GM21619 (cell line): ENCODE measurements around the gene RIC1.
"Not testable (repeated sequence)": the region's sequence is repeated elsewhere in the genome, so short reads cannot be mapped to it uniquely, and the experiment has no call there.

Source experiments
- ATAC-seq: cut with Tn5 transposase; IDR thresholded peaks from one replicate; pipeline ENCODE4 v1.9.1; 2021; ENCODE audit not compliant: unreplicated experiment

The RIC1 gene

DNA sequence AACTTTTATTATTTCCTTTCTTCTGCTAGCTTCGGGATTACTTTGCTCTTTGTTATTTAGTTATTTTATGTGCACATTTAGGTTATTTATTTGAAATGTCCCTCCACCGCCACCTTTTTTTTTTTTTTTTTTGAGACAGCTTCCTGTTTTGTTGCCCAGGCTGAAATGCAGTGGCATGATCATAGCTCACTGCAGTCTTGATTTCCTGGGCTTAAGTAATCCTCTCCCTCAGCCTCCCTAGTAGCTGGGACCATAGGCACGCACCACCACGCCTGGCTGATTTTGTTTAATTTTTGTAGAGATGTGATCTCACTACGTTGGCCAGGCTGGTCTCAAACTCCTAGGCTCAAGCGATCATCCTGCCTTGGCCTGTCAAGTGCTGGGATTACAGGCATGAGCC, 38.5 kb downstream of the RIC1 start:
- ATAC-seq: no peak

DNA sequence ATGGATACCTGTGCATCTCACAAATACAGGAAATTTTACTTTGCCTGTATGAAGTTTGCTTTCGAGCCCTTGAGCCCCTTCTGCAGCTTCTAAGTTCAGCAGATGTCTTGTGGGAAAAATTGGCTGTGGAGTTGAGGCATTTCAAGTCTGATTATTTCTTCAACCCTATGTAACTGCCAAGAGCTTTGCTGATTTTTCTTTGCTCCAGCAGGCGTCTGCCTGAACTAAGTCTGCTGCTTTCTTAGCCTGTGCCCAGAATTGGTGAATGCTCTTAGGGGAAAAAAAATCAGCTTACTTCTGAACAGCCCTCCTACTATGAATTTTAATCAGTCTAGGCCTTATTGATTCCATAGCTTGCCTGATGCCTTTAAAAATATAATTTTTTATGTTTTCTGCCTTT, 41.2 kb downstream of the RIC1 start:
- no peak for ATAC-seq

DNA sequence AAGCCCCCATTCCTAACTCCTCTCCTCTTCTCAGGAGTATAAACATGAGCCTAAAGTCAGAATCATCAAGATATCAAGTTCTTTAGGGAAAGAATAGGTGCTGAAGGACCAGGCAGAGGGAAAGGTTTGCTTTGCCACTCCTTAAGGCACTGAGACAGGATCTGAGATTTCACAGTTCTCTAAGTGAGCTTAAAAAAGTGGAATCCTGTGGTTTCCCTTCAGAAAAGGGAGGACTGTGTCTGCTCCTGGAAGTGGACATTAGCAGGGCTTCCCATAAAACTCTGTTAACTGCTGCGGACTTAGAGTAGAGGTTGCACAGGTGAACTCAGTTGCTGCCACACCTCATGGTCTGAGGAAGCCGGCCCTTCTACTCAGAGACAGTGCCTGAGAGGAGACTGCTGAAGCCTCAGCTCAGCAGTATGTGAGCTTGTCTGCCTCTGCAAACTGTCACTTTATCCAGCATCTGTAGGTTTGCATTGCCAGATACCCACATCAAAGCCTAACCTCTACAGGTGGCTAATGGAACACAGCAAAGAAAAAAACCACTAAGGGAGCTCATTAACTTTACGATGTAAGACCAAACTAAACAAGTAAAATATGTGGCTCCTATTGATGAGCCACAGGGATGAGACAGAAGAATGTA, 42.9 kb downstream of the RIC1 start:
- no peak for ATAC-seq

DNA sequence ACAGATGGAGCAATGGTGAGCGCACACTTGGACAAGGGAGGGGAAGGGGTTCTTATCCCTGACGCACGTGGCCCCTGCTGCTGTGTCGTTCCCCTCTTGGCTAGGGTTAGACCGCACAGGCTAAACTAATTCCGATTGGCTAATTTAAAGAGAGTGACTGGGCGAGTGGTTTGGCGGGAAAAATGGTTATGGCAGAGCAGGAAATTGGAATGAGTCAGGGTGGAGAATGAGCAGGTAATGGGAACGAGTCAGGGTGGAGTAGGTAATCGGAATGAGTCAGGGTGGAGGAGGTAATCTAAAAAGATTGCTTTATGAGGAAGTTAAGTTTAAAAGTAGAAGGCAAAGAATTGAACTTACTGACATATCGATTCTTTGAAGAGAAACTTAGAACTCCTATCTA, 46.1 kb downstream of the RIC1 start:
- not testable (repeated sequence) for ATAC-seq

DNA sequence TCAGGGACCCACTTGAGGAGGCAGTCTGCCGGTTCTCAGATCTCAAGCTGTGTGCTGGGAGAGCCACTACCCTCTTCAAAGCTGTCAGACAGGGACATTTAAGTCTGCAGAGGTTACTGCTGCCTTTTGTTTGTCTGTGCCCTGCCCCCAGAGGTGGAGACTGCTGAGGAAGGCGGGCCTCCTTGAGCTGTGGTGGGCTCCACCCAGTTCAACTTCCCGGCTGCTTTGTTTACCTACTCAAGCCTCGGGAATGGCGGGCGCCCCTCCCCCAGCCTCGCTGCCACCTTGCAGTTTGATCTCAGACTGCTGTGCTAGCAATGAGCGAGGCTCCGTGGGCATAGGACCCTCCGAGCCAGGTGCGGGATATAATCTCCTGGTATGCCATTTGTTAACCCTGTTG, 54.7 kb downstream of the RIC1 start:
- not testable (repeated sequence) for ATAC-seq

DNA sequence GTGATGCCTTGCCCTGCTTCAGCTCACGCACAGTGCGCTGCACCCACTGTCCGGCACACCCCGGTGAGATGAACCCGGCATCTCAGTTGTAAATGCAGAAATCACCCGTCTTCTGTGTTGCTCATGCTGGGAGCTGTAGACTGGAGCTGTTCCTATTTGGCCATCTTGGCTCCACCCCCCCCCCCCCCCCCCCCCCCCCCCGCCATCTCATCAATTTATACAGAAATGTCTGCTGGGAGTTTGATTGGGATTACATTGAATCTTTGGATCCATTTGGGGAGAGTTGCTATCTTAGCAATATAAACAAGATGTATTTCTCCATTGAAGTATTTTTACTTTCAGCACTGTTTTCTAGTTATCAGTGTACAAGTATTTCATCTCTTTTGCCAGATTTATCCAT, 55.2 kb downstream of the RIC1 start:
- no peak for ATAC-seq

DNA sequence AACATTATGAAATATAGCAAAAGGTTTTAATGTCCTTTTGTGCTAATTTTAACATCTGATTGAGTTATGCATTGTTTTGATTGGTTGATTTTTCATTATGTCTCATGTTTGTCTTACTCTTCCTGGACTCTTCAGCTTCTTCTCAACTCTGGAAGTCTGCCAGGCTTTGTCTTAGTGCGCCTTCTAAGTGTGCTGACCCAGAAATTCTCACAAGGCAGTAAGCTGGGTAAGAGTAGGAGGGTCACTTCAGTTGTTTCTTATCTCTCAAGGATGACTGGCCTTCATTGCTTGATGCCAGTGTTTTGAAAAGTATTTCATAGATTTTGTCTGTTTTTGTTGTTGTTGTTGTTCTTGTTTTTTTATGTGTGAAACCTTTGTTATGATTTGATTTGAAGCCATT, 59.2 kb downstream of the RIC1 start:
- no peak for ATAC-seq

DNA sequence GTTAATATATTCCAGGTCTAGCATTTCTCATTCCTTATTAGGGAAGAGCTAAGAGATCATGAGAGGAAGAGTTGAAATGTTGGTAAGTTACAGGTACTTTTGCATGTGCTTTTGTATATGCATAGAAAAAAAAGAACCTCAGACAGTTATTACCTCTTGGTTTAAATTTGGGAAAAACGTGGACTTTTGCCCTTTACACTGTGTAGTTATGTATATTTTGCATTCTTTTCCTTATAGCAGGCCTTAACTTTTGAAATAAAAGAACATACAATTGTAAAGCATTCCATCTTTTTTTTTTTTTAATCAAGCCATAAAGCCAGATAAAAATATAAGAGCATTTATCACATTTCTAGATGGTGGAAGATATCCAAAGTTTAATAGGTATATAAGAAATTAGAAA, 61.4 kb downstream of the RIC1 start:
- no peak for ATAC-seq

DNA sequence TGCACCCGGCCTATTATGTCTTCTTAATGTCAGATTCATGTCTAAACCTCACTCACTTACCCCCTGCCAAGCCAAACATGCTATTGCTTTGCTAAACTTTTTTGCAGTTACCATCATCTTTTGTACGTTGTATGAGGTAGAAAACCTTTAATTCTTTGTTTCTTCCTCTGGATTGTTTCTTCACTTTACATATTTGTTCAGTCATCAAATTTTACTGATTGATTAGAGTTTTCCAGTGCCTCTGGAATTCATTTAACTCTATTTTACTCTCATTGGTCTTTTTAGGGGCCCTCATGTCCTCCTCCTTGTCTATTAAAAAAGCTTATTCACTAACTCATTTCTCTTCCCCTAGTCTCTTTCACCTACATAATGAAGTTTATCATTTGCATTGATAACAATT, 67.0 kb downstream of the RIC1 start:
- ATAC-seq: no peak

DNA sequence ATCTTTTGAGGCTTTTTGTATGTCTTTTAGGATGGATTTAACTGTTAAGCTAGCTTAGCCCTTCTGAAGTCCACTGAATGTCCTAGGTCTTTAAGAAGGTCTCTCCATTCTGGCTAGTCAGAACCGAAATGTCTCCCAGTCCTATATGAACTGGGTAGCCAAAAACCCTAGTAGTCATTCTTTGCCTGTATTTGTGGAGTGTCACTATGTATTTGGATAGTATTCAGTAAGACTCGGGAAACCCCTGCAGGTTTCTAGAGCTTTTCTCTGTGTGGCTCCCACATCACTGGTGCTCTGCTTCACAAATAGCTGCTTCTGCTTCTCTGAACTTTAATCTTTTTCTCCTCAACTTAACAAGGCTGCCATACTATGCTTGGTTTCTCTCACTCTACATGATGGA, 68.0 kb downstream of the RIC1 start:
- peak; percentile 58 for ATAC-seq

DNA sequence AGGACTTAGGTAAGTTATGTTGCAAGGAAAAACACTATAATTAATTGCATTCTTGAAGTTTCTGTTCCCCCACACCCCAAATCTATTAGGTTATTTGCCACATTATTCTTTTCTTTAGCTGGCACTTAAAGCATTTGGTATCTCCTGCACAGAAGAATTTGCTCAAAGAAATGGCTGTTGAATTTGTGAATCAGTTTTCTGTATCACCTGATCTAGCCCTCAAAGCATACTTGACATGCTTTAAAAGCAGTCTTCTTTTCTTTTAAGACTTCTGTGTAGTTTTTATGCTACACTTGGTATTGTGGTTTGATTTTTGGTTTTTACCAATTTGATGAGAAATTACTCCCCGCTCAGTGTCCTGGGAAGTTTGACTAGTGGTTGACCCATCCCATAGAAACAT, 69.1 kb downstream of the RIC1 start:
- ATAC-seq: no peak

DNA sequence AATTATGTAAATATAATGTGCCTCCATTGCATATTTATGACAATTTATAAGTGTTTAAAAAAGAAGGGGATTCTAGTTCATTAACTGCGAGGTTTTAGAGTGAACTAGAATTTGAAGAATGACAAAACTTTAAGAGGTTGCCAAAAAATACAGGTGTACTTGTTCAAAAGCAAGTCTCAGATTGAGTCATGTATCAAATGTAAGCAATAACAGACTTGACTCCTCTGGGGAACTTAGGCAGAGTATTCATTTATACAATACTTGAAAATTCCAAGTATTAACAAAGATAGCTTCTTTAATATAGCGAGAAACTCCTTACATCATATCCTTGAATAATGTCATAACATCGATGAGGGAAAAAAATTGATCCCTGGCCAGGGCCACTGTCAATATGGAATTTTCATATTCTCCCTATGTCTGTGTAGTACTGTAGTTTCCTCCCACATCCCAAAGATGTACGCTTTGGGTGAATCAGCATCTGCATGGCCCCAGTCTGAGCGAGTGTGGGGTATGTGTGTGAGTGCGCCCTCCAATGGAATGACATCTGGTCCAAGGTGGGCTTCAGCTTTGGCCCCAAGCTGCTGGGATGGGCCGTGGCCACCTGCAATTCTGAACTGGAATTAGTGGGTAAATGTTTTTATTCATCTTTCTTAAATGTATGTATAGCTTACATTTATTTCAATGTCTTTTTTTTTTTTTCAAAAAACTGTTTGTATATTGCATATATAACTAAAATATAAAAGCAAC, 70.1 kb downstream of the RIC1 start:
- ATAC-seq: no peak

DNA sequence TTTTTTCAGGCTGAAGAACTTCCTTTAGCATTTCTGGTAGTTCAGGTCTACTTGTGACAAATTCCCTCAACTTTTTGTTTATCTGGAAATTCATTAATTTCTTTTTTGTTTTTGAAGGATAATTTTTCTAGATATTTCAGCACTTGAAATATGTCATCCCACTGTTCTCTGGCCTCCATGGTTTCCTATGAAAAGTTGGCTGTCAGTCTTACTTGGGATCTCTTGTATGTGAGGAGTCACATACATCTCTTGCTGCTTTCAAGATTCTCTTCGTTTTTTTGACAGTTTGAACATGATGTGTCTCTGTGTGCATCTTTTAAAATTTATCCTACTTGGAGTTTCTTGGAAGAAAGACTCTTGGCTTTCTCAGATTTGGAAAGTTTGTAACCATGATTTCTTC, 79.5 kb downstream of the RIC1 start:
- ATAC-seq: no peak

DNA sequence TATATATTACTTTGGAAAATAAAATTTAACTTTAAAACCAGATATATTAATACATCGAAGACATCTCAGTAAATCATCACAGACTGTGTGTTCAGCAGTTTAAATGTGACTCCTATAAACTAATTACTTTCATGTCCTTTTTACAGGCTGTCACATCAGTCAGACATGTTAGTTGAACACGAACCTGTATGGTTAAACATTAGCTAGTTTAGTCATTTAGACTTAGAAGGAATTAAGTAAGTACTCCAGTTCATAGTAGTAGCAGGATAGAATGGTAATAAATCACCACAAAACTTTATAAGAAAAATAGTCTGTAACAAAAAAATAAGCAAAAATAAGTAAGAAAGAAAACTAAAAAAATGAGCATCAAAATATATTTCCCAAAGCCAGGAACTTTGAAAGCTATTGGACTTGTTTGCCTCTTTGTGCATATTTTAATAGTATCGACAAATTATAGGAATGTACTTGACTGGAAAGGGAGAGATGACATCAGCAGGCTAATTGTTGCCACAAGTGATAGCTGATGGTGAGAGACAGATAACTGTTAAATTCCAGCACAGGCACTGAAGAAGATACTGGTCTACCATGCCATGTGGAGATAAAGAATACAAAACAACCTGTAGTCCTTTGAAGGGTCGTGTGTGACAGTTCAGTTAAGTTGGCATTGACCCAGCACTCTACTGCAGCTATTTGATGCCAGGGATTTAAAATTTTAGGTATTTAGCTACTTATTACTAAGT, 83.9 kb downstream of the RIC1 start:
- no peak for ATAC-seq

DNA sequence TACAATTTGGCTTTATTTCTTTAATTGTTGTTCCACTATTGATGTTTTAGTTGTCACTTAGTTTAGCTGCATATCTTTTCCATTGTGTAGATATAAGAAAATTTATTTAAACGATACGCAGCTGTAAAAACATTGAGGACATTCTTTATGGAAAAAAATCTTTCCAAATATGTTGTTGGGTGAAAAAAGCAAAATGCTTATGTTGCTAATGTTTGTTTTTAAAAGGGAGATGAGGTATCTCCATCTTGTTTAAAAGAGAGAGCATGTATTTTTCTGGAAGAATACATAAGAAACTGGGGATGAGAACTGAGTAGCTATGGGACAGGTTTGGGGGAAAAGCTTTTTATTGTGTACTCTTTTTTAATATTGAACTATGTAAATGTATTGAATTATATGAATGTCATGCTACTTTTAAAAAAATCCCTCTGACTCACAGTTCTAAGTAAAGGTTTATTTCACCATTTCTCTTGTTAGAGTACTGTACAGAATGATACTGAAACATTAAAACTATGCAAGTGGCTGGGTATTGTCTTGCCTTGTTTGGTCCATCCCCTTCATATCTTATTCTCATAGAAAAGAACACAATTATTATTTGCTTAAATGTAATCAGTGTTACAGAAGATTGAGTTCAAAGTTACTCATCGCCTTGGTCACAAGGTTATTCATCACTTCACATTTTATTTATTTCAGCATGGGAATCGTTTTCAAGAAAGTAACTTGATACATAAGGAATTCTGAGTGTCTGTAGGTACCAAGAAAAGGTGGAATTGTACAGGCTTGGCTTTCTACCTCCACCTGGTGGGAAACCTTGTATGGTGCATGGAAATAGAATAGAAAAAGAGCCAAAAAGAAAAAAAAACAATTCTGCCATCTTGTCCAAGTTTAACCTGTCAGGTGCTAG, 85.8 kb downstream of the RIC1 start:
- no peak for ATAC-seq

DNA sequence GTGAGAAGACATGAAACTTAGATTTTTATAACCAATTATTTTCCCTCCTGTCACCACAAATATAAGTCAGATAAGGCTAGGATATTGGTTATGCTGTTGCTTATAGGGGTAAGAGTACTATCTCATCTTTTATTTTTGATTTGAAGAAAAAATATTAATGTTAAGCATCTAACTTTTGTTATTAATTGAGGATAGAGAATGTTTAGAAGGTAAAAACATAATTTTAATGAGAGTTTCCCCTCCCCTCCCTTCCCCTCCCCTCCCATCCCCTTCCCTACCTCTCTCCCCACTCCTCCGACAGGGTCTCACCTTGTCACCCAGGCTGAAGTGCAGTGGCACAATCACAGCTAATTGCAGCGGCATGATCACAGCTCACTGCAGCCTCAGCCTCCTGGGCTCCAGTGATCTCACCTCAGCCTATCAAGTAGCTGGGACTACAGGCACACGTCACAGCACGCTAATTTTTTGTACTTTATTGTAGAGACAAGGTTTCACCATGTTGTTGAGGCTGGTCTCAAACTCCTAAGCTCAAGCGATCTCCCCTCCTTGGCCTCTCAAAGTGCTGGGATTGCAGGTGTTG, 86.7 kb downstream of the RIC1 start:
- no peak for ATAC-seq

DNA sequence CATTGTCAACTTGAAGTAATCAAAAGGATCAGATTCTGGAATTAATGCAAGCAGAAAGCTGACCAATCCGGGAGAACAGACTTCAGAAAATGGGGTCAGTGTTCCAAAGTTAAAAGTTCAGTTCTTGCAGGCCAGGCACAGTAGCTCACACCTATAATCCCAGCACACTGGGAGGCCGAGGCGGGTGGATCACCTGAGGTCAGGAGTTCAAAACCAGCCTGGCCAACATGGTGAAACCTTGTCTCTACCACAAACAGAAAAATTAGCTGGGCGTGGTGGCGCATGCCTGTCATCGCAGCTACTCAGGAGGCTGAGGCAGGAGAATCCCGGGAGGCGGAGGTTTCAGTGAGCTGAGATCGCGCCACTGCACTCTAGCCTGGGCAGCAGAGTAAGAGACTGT, 88.5 kb downstream of the RIC1 start:
- not testable (repeated sequence) for ATAC-seq

DNA sequence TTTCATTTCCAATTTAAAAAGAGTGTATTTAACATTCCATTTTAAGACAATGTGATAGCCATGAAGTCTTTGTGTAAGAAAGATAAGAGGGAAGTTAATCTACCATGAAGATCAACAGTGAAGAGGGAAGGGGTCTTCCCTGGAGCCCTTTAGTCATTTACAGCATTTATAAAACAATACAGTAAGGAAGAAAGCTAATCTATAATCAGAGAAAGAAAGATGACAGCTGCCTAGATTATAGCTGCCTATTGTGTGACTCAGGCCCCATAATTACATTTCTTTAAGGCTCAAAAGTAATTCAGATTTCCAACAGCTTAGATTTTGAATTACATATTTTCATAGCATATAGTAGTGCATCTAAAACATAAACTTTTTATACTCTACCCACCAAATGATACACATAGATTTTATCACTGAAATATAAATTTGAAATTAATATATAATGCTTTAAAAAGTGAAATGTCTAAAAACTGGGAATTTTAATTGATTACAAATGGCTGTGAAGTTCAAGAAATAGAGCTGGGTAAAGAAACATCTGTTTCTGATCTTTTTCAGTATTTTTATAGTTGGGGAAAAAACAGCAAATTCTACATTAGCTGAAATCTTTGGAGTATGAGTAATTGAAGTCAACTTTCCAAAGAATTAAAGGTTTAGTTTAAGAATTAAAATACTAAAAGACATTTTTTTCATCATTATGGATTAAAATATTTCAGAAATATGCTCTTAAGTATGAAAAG, 89.6 kb downstream of the RIC1 start:
- no peak for ATAC-seq

DNA sequence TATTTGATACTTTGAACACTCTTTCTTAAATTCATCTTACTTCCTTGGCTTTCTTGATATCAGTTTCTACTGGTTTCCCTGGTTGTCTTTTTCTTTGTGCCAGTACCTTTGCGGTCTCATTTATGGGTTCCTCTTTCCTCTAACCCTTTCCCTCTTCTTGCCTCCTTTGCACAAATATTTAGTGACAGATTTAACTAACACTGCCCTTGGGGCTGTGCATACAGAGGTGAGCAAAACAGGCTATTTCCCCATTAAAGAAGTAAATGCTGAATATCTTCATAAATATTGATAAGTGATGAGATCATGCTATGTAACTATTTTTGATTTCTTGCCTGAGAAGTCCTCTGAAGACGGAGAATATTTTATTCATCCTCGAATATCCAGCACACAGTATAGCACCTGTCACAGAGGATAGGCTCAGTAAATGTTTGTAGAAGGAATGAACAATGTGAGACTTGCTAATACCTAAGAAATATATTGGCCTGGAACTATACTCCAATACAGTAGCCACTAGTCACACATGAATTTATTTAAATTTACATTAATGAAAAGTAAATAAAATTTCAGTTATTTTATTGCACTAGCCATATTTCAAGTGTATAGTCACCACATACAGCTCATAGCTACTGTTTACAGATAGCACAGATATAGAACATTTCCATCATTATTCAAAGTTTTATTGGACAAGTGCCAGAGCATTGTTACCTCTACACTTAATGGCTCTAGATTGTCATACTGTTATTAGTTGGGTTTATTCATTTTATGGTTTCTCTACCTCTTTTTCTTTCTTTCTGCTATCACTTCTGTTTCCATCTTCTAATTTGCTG, 90.4 kb downstream of the RIC1 start:
- no peak for ATAC-seq
